Neural progenitor cell (in vitro differentiated cells): Measurements from ENCODE around the gene COMMD3. TPM values are rescaled to one million over a fixed set of nuclear protein-coding genes. Genes with fewer than 3 reads are reported as not detected.

Source experiments
- DNase-seq: peaks from one replicate; pipeline ENCODE4 v3.0.0-alpha.2; 2016; ENCODE audit warnings: low spot score
- H2AFZ ChIP-seq: fragments of 200-600 bp; sonication (generic); replicated peaks from 2 replicates; pipeline ENCODE4 v1.6.1; 2016; ENCODE audit warnings: antibody characterized with exemption
- H3F3A ChIP-seq: fragments of 200-600 bp; sonication (generic); 2 replicates; pipeline ENCODE4 v1.6.1; 2016; ENCODE audit warnings: antibody characterized with exemption, low read depth
- H3K27ac ChIP-seq: fragments of 200-600 bp; sonication (generic); 2 replicates; pipeline ENCODE4 v1.5.1; 2016; ENCODE audit warnings: mild to moderate bottlenecking
- H3K27me3 ChIP-seq: fragments of 200-600 bp; sonication (generic); 2 replicates; pipeline ENCODE4 v1.6.1; 2016; ENCODE audit warnings: mild to moderate bottlenecking, moderate library complexity
- H3K36me3 ChIP-seq: fragments of 200-600 bp; sonication (generic); 2 replicates; pipeline ENCODE4 v1.5.1; 2016
- H3K4me1 ChIP-seq: fragments of 200-600 bp; sonication (generic); 2 replicates; pipeline ENCODE4 v1.6.1; 2016; ENCODE audit warnings: mixed run types
- H3K4me2 ChIP-seq: fragments of 200-600 bp; sonication (generic); 2 replicates; pipeline ENCODE4 v1.6.1; 2016
- H3K4me3 ChIP-seq: fragments of 200-600 bp; sonication (generic); 2 replicates; pipeline ENCODE4 v1.5.1; 2016
- H3K79me2 ChIP-seq: fragments of 200-600 bp; sonication (generic); 2 replicates; pipeline ENCODE4 v1.6.1; 2016; ENCODE audit warnings: low read depth
- H3K9ac ChIP-seq: fragments of 200-600 bp; sonication (generic); 2 replicates; pipeline ENCODE4 v1.6.1; 2016
- H3K9me3 ChIP-seq: fragments of 200-600 bp; sonication (generic); 2 replicates; pipeline ENCODE4 v1.5.1; 2016; ENCODE audit warnings: low read depth
- H4K20me1 ChIP-seq: fragments of 200-600 bp; sonication (generic); 2 replicates; pipeline ENCODE4 v1.6.1; 2016; ENCODE audit warnings: low read depth
- H3K27ac Mint-ChIP-seq: 3 replicates; pipeline ENCODE4 v1.8.0; 2021; ENCODE audit warnings: mixed read lengths
- H3K27me3 Mint-ChIP-seq: 2 replicates; pipeline ENCODE4 v1.8.0; 2022; ENCODE audit warnings: low read depth, mild to moderate bottlenecking, inconsistent platforms, moderate library complexity, mixed read lengths; ENCODE audit not compliant: insufficient read depth
- H3K36me3 Mint-ChIP-seq: 3 replicates; pipeline ENCODE4 v1.8.0; 2021; ENCODE audit warnings: mixed read lengths
- H3K4me1 Mint-ChIP-seq: 3 replicates; pipeline ENCODE4 v1.8.0; 2021; ENCODE audit warnings: mixed read lengths
- H3K4me3 Mint-ChIP-seq: 3 replicates; pipeline ENCODE4 v1.8.0; 2021; ENCODE audit warnings: mild to moderate bottlenecking, moderate library complexity, mixed read lengths
- H3K9me3 Mint-ChIP-seq: 3 replicates; pipeline ENCODE4 v1.8.0; 2020; ENCODE audit warnings: mixed read lengths
- EZH2 ChIP-seq: fragments of 200-600 bp; sonication (generic); IDR thresholded peaks from 2 replicates; pipeline ENCODE4 v1.6.1; 2017; ENCODE audit warnings: antibody characterized with exemption, mild to moderate bottlenecking, moderate library complexity
- EZH2phosphoT487 ChIP-seq: fragments of 200-600 bp; sonication (generic); IDR thresholded peaks from 2 replicates; pipeline ENCODE4 v1.6.1; 2017; ENCODE audit warnings: antibody characterized with exemption
- total RNA-seq: library from RNA; depleted of rRNA; stranded (reverse); fragments of >200 nt; gene quantifications from 2 replicates; pipeline ENCODE4 v1.2.3, GENCODE V29; 2015; ENCODE audit warnings: low replicate concordance
- TF ChIP-seq, protein P1 (sequence below): fragments of 200-600 bp; sonication (generic); IDR thresholded peaks from 2 replicates; pipeline ENCODE4 v1.5.1; 2017; ENCODE audit warnings: antibody characterized with exemption, mild to moderate bottlenecking

COMMD3 gene
- total RNA-seq, 1 donor from 2014 or later, result 16.3 TPM

DNA sequence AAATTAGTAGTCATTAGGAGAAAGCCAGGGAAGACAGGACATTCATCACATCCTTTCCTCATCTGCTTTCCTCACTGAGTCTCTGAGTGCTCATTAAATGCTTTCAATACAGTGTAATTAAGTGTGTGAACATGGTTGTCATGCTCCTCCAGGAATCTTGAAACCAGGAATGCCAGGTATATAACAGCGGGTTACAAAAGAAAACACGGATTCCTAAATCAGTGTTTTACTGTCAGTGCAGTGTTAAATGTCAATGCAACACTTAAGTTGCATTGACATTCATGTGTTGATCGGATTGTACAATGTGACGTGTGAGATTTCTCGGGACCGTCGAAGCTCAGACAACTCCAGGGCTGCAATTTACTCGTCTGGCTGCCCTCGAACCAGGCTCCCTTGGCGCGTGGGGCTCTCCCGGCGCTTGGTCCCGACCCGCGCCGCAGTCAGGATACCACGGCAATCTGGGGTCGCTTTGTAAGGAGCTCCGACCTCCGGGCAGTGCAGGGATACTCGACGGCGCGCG is 28.7 kb downstream of the COMMD3 start:
- Histone ChIP-seq H3K36me3 (no peaks in the 10 kb centered on the region), H3K4me1 (peaks cover 2% of the 10 kb centered on the region), H2AFZ (peak overlapping the region; percentile 94), H3K27me3 (peaks cover 100% of the 10 kb centered on the region), H4K20me1 (peaks cover 10% of the 10 kb centered on the region), H3K9ac (no peak overlapping the region), H3K4me2 (peak overlapping the region; percentile 74), H3K4me3 (peak overlapping the region; percentile 51), H3K9me3 (no peaks in the 10 kb centered on the region), H3F3A (peaks cover 29% of the 10 kb centered on the region), H3K79me2 (no peaks in the 10 kb centered on the region), H3K27ac (no peak overlapping the region)
- no peaks in the 10 kb centered on the region for H3K36me3 Mint-ChIP-seq
- H3K4me1 Mint-ChIP-seq, result peaks cover 16% of the 10 kb centered on the region
- H3K4me3 Mint-ChIP-seq, result peak overlapping the region; percentile 69
- H3K27ac Mint-ChIP-seq, result no peak overlapping the region
- TF ChIP-seq EZH2, result peak; percentile 89
- TF ChIP-seq, protein P1, sequence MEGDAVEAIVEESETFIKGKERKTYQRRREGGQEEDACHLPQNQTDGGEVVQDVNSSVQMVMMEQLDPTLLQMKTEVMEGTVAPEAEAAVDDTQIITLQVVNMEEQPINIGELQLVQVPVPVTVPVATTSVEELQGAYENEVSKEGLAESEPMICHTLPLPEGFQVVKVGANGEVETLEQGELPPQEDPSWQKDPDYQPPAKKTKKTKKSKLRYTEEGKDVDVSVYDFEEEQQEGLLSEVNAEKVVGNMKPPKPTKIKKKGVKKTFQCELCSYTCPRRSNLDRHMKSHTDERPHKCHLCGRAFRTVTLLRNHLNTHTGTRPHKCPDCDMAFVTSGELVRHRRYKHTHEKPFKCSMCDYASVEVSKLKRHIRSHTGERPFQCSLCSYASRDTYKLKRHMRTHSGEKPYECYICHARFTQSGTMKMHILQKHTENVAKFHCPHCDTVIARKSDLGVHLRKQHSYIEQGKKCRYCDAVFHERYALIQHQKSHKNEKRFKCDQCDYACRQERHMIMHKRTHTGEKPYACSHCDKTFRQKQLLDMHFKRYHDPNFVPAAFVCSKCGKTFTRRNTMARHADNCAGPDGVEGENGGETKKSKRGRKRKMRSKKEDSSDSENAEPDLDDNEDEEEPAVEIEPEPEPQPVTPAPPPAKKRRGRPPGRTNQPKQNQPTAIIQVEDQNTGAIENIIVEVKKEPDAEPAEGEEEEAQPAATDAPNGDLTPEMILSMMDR, result no peak
- no peak for TF ChIP-seq EZH2phosphoT487
- H3K9me3 Mint-ChIP-seq, result peaks cover 8% of the 10 kb centered on the region
- DNase-seq, result no peak
- H3K27me3 Mint-ChIP-seq, result peaks cover 60% of the 10 kb centered on the region

DNA sequence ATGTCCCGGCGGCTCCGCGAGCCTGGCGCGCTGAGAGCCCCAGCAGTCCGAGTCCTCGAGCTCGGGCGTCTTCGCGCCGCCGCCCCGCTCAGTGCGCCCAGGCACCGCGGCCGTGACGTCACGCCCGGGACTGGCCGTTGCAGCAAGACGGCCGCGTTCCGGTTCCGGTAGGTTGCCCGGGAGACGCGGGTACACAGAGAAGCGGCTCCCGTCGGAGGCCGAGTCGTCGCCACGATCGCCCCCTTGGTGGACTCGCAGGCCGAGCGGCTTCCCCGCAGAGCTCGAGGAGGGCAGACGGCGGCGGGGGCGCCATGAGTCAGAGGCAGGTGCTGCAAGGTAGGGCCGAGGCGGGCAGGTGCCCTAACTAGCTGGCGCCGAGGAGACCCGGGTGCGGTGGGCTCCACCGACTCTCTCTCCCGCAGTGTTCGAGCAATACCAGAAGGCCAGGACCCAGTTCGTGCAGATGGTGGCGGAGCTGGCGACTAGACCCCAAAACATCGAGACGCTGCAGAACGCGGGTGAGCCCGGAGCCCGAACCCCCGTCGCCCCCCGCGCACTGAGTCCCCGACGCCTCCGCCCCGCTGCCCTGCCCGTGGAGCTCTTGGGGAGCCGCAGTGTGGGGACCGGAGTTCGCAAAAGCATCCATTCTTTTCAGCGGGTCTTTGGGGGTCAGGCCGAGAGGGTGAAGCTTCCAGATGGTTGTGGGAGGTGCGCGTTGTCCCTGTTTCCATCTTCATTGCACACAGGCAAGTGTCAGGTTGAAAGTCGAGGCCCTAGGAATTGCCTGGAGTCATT is 29.3 kb downstream of the COMMD3 start, which contains the start of gene SPAG6:
SPAG6 (plus strand) TSS at position 196 of the 795 bp plus-strand sequence; CDS start at position 312, 116 bp downstream.
- peaks cover 96% of the 10 kb centered on the region for H3K27me3 ChIP-seq
- DNase-seq, result peak; percentile 90
- H3K9ac ChIP-seq, result no peak within 1 kb of the TSS
- H3K4me1 ChIP-seq, result no peaks in the 10 kb centered on the region
- no peaks in the 10 kb centered on the region for H3K79me2 ChIP-seq
- H3K9me3 Mint-ChIP-seq, result peaks cover 8% of the 10 kb centered on the region
- no peak within 1 kb of the TSS for H3K27ac Mint-ChIP-seq
- no peaks in the 10 kb centered on the region for H3K36me3 ChIP-seq
- H3K4me3 Mint-ChIP-seq, result peak within 1 kb of the TSS; percentile 83
- H3K4me2 ChIP-seq, result peak within 1 kb of the TSS; percentile 74
- H3K9me3 ChIP-seq, result no peaks in the 10 kb centered on the region
- H3K27me3 Mint-ChIP-seq, result peaks cover 60% of the 10 kb centered on the region
- peaks cover 26% of the 10 kb centered on the region for H3F3A ChIP-seq
- no peaks in the 10 kb centered on the region for H3K36me3 Mint-ChIP-seq
- H2AFZ ChIP-seq, result peak within 1 kb of the TSS; percentile 94
- H4K20me1 ChIP-seq, result peaks cover 10% of the 10 kb centered on the region
- peaks cover 12% of the 10 kb centered on the region for H3K4me1 Mint-ChIP-seq
- H3K4me3 ChIP-seq, result peak within 1 kb of the TSS; percentile 51
- TF ChIP-seq EZH2phosphoT487, result peak; percentile 92
- TF ChIP-seq, protein P1, result peak; percentile 21
- peak; percentile 87 for TF ChIP-seq EZH2
- no peak within 1 kb of the TSS for H3K27ac ChIP-seq

- Histone ChIP-seq H2AFZ (peak overlapping the region; percentile 94), H3K27ac (no peak overlapping the region), H3K4me1 (no peaks in the 10 kb centered on the region), H3K4me2 (peak overlapping the region; percentile 74), H3F3A (peaks cover 21% of the 10 kb centered on the region), H3K9me3 (no peaks in the 10 kb centered on the region), H3K27me3 (peaks cover 89% of the 10 kb centered on the region), H3K79me2 (no peaks in the 10 kb centered on the region), H3K4me3 (peak overlapping the region; percentile 51), H4K20me1 (peaks cover 10% of the 10 kb centered on the region), H3K36me3 (no peaks in the 10 kb centered on the region), H3K9ac (no peak overlapping the region)
- Mint-ChIP-seq H3K27ac (no peak overlapping the region), H3K4me3 (peak overlapping the region; percentile 83), H3K4me1 (peaks cover 12% of the 10 kb centered on the region), H3K27me3 (peaks cover 60% of the 10 kb centered on the region), H3K36me3 (no peaks in the 10 kb centered on the region), H3K9me3 (peaks cover 8% of the 10 kb centered on the region)
- TF ChIP-seq EZH2, result no peak
- peak; percentile 21 for DNase-seq
These were observed 30.0 kb downstream of the COMMD3 start for GRCh38 chr10:22346096-22346661.
